RCC 7860 (cell line): ENCODE data around the gene DPYSL5.

ENCODE experiments used
- DNase-seq: peaks from one replicate; pipeline ENCODE4 v3.0.0-alpha.2; 2015; ENCODE audit warnings: low spot score
- FAIRE-seq: peaks from 2 replicates; lab custom pipeline; 2012; peaks lifted over from hg19 to GRCh38; lab: Jason Lieb, UNC

The DPYSL5 gene

GRCh38 chr2:26899500-26900164 lies 51.7 kb downstream of the DPYSL5 start:
- no peak for DNase-seq
- no peak for FAIRE-seq

GRCh38 chr2:26900831-26901321 lies 52.9 kb downstream of the DPYSL5 start:
- DNase-seq (no peak), FAIRE-seq (no peak)

- FAIRE-seq = no peak
- no peak for DNase-seq
These were observed 53.6 kb downstream of the DPYSL5 start for GRCh38 chr2:26901326-26902183.

GRCh38 chr2:26903676-26904075 lies 55.7 kb downstream of the DPYSL5 start:
- FAIRE-seq = no peak
- no peak for DNase-seq

- FAIRE-seq = no peak
- no peak for DNase-seq
These were observed 56.9 kb downstream of the DPYSL5 start for GRCh38 chr2:26904839-26905238.

- FAIRE-seq = no peak
- DNase-seq = no peak
These were observed 57.6 kb downstream of the DPYSL5 start for GRCh38 chr2:26905341-26906198.

GRCh38 chr2:26907416-26907815 lies 59.5 kb downstream of the DPYSL5 start:
- no peak for FAIRE-seq
- DNase-seq = no peak

GRCh38 chr2:26910176-26910575 lies 62.2 kb downstream of the DPYSL5 start:
- DNase-seq = no peak
- no peak for FAIRE-seq

GRCh38 chr2:26911911-26912861 lies 64.3 kb downstream of the DPYSL5 start:
- no peak for DNase-seq
- FAIRE-seq = no peak

GRCh38 chr2:26913606-26913998 lies 65.7 kb downstream of the DPYSL5 start:
- FAIRE-seq = no peak
- DNase-seq = no peak

- FAIRE-seq = no peak
- DNase-seq = no peak
These were observed 66.2 kb downstream of the DPYSL5 start for GRCh38 chr2:26913999-26914658.

- DNase-seq = no peak
- no peak for FAIRE-seq
These were observed 66.9 kb downstream of the DPYSL5 start for GRCh38 chr2:26914659-26915310.

- FAIRE-seq = no peak
- DNase-seq = no peak
These were observed 67.4 kb downstream of the DPYSL5 start for GRCh38 chr2:26915316-26915715.

GRCh38 chr2:26916128-26916692 lies 68.3 kb downstream of the DPYSL5 start:
- FAIRE-seq = no peak
- DNase-seq = no peak

GRCh38 chr2:26917135-26917836 lies 69.4 kb downstream of the DPYSL5 start:
- no peak for FAIRE-seq

GRCh38 chr2:26921323-26921722 lies 73.4 kb downstream of the DPYSL5 start:
- DNase-seq (no peak), FAIRE-seq (no peak)

More at GRCh38 chr2:26917135-26917836, 69.4 kb downstream of the DPYSL5 start:
- no peak for DNase-seq

- DNase-seq = no peak
- no peak for FAIRE-seq
These were observed 74.7 kb downstream of the DPYSL5 start for GRCh38 chr2:26922405-26923188.
